GM19351 (cell line): ENCODE data around the gene CDH23.

Experiments used
- ATAC-seq: cut with Tn5 transposase; IDR thresholded peaks from one replicate; pipeline ENCODE4 v1.9.1; 2021; ENCODE audit warnings: mild to moderate bottlenecking, moderate library complexity; ENCODE audit not compliant: unreplicated experiment

CDH23 gene

GRCh38 chr10:71511206-71511605 is 114.5 kb downstream of the CDH23 start:
- no peak for ATAC-seq

GRCh38 chr10:71512312-71512711 is 115.6 kb downstream of the CDH23 start:
- no peak for ATAC-seq

GRCh38 chr10:71512761-71513539 is 116.2 kb downstream of the CDH23 start:
- ATAC-seq = no peak

GRCh38 chr10:71513540-71513853 is 116.8 kb downstream of the CDH23 start:
- ATAC-seq = no peak

GRCh38 chr10:71513936-71514335 is 117.2 kb downstream of the CDH23 start:
- ATAC-seq = no peak

- no peak for ATAC-seq
These were observed 118.9 kb downstream of the CDH23 start for GRCh38 chr10:71515531-71516172.

- ATAC-seq = no peak
These were observed 120.2 kb downstream of the CDH23 start for GRCh38 chr10:71516890-71517289.

- ATAC-seq = no peak
These were observed 120.8 kb downstream of the CDH23 start for GRCh38 chr10:71517298-71518169.

GRCh38 chr10:71520042-71520441 is 123.3 kb downstream of the CDH23 start:
- ATAC-seq = no peak

GRCh38 chr10:71521504-71522441 is 125.1 kb downstream of the CDH23 start:
- ATAC-seq = no peak

- no peak for ATAC-seq
These were observed 125.9 kb downstream of the CDH23 start for GRCh38 chr10:71522442-71523144.

GRCh38 chr10:71523756-71524155 is 127.0 kb downstream of the CDH23 start:
- no peak for ATAC-seq

GRCh38 chr10:71525092-71525491 is 128.4 kb downstream of the CDH23 start:
- ATAC-seq = no peak

- no peak for ATAC-seq
These were observed 129.0 kb downstream of the CDH23 start for GRCh38 chr10:71525721-71526120.

GRCh38 chr10:71526653-71527052 is 129.9 kb downstream of the CDH23 start:
- no peak for ATAC-seq

- ATAC-seq = no peak
These were observed 130.4 kb downstream of the CDH23 start for GRCh38 chr10:71527135-71527534.

GRCh38 chr10:71528371-71529206 is 131.9 kb downstream of the CDH23 start:
- no peak for ATAC-seq

- ATAC-seq = no peak
These were observed 132.6 kb downstream of the CDH23 start for GRCh38 chr10:71529207-71529827.

GRCh38 chr10:71530781-71531180 is 134.1 kb downstream of the CDH23 start:
- no peak for ATAC-seq
